Measurements from ENCODE around the gene GNB2.

GRCh38 chr7:100639995-100640516, 33.5 kb upstream of the GNB2 start:
- TF ChIP-seq POLR2AphosphoS5 (IDR thresholded peaks at IDR 0.05; ENCODE audit: low read depth, low read length) (no peak), POLR2A (IDR thresholded peaks at IDR 0.05; ENCODE audit: low read depth, low read length) (no peak), SPI1 (IDR thresholded peaks at IDR 0.05; ENCODE audit: low read depth, low read length) (no peak), TAF1 (IDR thresholded peaks at IDR 0.05; ENCODE audit: low read depth, low read length) (no peak), PAX5 (IDR thresholded peaks at IDR 0.05; ENCODE audit: insufficient read depth, low read length, severe bottlenecking) (no peak), POU2F2 (IDR thresholded peaks at IDR 0.05; ENCODE audit: low read depth, low read length) (no peak)
